HG03064 (cell line): Measurements from ENCODE around the gene KCNN3.
A peak's percentile ranks its signal among the peaks of the same experiment; 100 is the strongest.

ENCODE experiments used
- ATAC-seq: cut with Tn5 transposase; IDR thresholded peaks from one replicate; pipeline ENCODE4 v1.9.1; 2021; ENCODE audit warnings: low read depth; ENCODE audit not compliant: unreplicated experiment

The KCNN3 gene

GRCh38 chr1:154881820-154882535 lies 11.9 kb upstream of the KCNN3 start:
- no peak for ATAC-seq

GRCh38 chr1:154880671-154881070 lies 10.6 kb upstream of the KCNN3 start:
- no peak for ATAC-seq

- no peak for ATAC-seq
Measured at GRCh38 chr1:154879038-154879421, 8.9 kb upstream of the KCNN3 start.

- peak; percentile 57 for ATAC-seq
Measured at GRCh38 chr1:154878371-154879037, 8.4 kb upstream of the KCNN3 start.

GRCh38 chr1:154877370-154877974 lies 7.4 kb upstream of the KCNN3 start:
- no peak for ATAC-seq

GRCh38 chr1:154876842-154877369 lies 6.8 kb upstream of the KCNN3 start:
- ATAC-seq, result no peak

GRCh38 chr1:154874465-154874864 lies 4.4 kb upstream of the KCNN3 start:
- no peak for ATAC-seq

GRCh38 chr1:154873321-154873950 lies 3.4 kb upstream of the KCNN3 start:
- ATAC-seq, result no peak

GRCh38 chr1:154871374-154871773 lies 1.3 kb upstream of the KCNN3 start:
- ATAC-seq, result no peak

GRCh38 chr1:154870734-154871133 lies 653 bp upstream of the KCNN3 start:
- no peak for ATAC-seq

- ATAC-seq, result peak; percentile 6
Measured at GRCh38 chr1:154869351-154870114, 548 bp downstream of the KCNN3 start.

- ATAC-seq, result no peak
Measured at GRCh38 chr1:154867841-154868605, 2.1 kb downstream of the KCNN3 start.

GRCh38 chr1:154867064-154867825 lies 2.8 kb downstream of the KCNN3 start:
- ATAC-seq, result no peak

- ATAC-seq, result no peak
Measured at GRCh38 chr1:154866257-154867063, 3.6 kb downstream of the KCNN3 start.

GRCh38 chr1:154865442-154866256 lies 4.4 kb downstream of the KCNN3 start:
- no peak for ATAC-seq

- ATAC-seq, result no peak
Measured at GRCh38 chr1:154864189-154864975, 5.7 kb downstream of the KCNN3 start.
